Calu3 (cell line): ENCODE measurements around the gene NEDD4L. TPM values are rescaled to one million over a fixed set of nuclear protein-coding genes. Genes with fewer than 3 reads are reported as not detected.
A peak's percentile ranks its signal among the peaks of the same experiment; 100 is the strongest.

Experiments
- BruUV-seq: library from RNA; stranded (reverse); fragments of 400-500 nt; replicated peaks from 2 replicates; lab custom pipeline; 2021; lab: Mats Ljungman, UMichigan
- CTCF ChIA-PET: fragments of 300-600 bp; sonication (Branson Sonifier 250); formaldehyde crosslinking; loops from one replicate; lab custom pipeline; 2022; ENCODE audit warnings: antibody characterized with exemption; lab: Charles Lee
- DNase-seq: peaks from one replicate; pipeline ENCODE4 v3.0.0; 2022
- H3K27ac Mint-ChIP-seq: one replicate; pipeline ENCODE4 v1.8.0; 2022; ENCODE audit warnings: mixed read lengths; ENCODE audit not compliant: unreplicated experiment
- H3K27me3 Mint-ChIP-seq: one replicate; pipeline ENCODE4 v1.8.0; 2022; ENCODE audit warnings: mixed read lengths; ENCODE audit not compliant: unreplicated experiment
- H3K36me3 Mint-ChIP-seq: one replicate; pipeline ENCODE4 v1.8.0; 2022; ENCODE audit warnings: mild to moderate bottlenecking, moderate library complexity, mixed read lengths; ENCODE audit not compliant: insufficient read depth, unreplicated experiment
- H3K4me1 Mint-ChIP-seq: one replicate; pipeline ENCODE4 v1.8.0; 2022; ENCODE audit warnings: mild to moderate bottlenecking, low read depth, mixed read lengths; ENCODE audit not compliant: unreplicated experiment
- H3K4me3 Mint-ChIP-seq: one replicate; pipeline ENCODE4 v1.8.0; 2022; ENCODE audit warnings: mild to moderate bottlenecking, low read depth, moderate library complexity, mixed read lengths; ENCODE audit not compliant: unreplicated experiment
- H3K9me3 Mint-ChIP-seq: one replicate; pipeline ENCODE4 v1.8.0; 2022; ENCODE audit warnings: low read depth, mixed read lengths; ENCODE audit not compliant: unreplicated experiment
- intact Hi-C: fragments of 100-400 bp; cut with micrococcal nuclease; formaldehyde crosslinking; loops from one replicate; pipeline ENCODE4 v1.10.0; 2022; ENCODE audit not compliant: unreplicated experiment
- total RNA-seq: library from RNA; stranded (reverse); gene quantifications from 2 replicates; pipeline ENCODE4 v1.2.3, GENCODE V29; 2022
- TF ChIP-seq, protein P1 (sequence below): fragments of 200-600 bp; IDR thresholded peaks from one replicate; pipeline ENCODE4 v1.8.0; 2022; ENCODE audit warnings: antibody characterized with exemption; ENCODE audit not compliant: unreplicated experiment

Gene NEDD4L
- total RNA-seq, 1 experiment from 2014 or later: 213 TPM

DNA sequence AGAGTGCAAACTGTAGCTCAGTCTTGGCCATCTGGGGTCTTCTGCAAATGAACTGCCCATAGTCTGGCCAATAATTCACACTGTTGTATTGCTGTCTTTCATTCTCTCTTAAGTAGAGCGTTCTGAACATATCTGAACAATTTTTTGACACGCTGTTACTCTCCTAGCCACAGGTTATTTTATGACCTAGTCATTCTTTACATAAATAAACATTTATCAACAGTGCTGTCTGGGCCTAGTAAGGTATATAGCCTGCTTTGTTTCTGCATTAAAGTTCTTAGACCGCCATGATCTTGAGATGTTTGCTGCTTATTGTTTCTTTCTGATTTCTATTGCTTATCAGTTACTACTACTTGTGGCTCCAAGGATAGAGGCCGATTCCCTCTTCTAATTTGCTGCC, 226.4 kb downstream of the NEDD4L start:
- Mint-ChIP-seq H3K36me3 (peaks cover 43% of the 10 kb centered on the region), H3K27me3 (no peaks in the 10 kb centered on the region), H3K27ac (peak overlapping the region; percentile 95), H3K4me3 (peak overlapping the region; percentile 61), H3K9me3 (no peaks in the 10 kb centered on the region), H3K4me1 (peaks cover 85% of the 10 kb centered on the region)
- BruUV-seq: no TSS peak
- DNase-seq: no peak
- TF ChIP-seq, protein P1, sequence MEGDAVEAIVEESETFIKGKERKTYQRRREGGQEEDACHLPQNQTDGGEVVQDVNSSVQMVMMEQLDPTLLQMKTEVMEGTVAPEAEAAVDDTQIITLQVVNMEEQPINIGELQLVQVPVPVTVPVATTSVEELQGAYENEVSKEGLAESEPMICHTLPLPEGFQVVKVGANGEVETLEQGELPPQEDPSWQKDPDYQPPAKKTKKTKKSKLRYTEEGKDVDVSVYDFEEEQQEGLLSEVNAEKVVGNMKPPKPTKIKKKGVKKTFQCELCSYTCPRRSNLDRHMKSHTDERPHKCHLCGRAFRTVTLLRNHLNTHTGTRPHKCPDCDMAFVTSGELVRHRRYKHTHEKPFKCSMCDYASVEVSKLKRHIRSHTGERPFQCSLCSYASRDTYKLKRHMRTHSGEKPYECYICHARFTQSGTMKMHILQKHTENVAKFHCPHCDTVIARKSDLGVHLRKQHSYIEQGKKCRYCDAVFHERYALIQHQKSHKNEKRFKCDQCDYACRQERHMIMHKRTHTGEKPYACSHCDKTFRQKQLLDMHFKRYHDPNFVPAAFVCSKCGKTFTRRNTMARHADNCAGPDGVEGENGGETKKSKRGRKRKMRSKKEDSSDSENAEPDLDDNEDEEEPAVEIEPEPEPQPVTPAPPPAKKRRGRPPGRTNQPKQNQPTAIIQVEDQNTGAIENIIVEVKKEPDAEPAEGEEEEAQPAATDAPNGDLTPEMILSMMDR: no peak
- intact Hi-C loops: loop anchor here (2.0 to 5.0 kb wide), 2 partner anchors 14 to 38 kb away; no protein-coding TSS in a partner anchor
- CTCF ChIA-PET: interaction anchor here (0.6 kb wide), 1 partner anchor 51 kb away, joined by 3 read pairs; no protein-coding TSS in a partner anchor

DNA sequence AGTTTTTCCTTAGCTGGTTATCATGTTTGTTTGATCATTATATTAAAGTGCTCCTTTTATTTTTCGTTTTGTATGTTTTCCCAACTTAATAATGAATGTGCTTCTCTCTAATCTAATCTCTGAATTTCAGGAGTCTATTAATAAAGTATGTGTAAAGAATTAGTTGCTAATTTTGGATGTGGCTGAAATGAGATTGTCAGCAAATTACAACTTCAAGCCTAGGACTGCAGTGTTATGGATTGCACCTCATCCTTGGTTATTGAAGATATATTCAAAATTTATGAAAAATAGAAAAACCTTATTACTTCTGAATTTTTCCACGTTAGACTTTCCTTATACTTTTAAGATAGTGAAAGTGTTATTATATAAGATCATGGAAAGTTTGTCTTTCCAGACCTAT, 227.7 kb downstream of the NEDD4L start:
- H3K27me3 Mint-ChIP-seq: no peaks in the 10 kb centered on the region
- CTCF ChIA-PET: interaction anchor here (0.7 kb wide), 1 partner anchor 199 kb away, joined by 3 read pairs; no protein-coding TSS in a partner anchor
- H3K4me3 Mint-ChIP-seq: no peak overlapping the region
- no peaks in the 10 kb centered on the region for H3K9me3 Mint-ChIP-seq
- no peak overlapping the region for H3K27ac Mint-ChIP-seq
- peaks cover 34% of the 10 kb centered on the region for H3K36me3 Mint-ChIP-seq
- BruUV-seq: no TSS peak
- TF ChIP-seq, protein P1: no peak
- H3K4me1 Mint-ChIP-seq: peaks cover 78% of the 10 kb centered on the region
- no peak for DNase-seq
- intact Hi-C loops: loop anchor here (2.0 to 5.0 kb wide), 2 partner anchors 13 to 39 kb away; no protein-coding TSS in a partner anchor

DNA sequence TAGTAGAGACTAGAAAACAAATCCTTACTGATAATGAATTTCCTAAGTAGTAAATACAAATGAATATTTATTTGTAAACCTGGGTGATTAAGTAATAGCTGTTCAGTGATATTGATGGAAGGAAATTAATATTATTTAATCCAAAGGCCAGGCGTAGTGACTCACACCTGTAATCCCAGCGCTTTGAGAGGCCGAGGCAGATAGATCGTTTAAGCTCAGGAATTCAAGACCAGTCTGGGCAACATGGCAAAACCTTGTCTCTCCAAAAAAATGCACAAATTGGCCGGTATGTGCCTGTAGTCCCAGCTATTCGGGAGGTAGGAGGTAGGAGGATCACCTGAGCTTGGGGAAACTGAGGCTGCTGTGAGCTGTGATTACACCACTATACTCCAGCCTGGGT, 228.2 kb downstream of the NEDD4L start:
- H3K27ac Mint-ChIP-seq: peak overlapping the region; percentile 34
- DNase-seq: no peak
- H3K4me3 Mint-ChIP-seq: no peak overlapping the region
- H3K4me1 Mint-ChIP-seq: peaks cover 78% of the 10 kb centered on the region
- CTCF ChIA-PET: interaction anchor here (0.7 to 1.0 kb wide), 2 partner anchors 10 to 199 kb away, joined by 3 to 4 read pairs; no protein-coding TSS in a partner anchor
- no TSS peak for BruUV-seq
- TF ChIP-seq, protein P1: no peak
- H3K27me3 Mint-ChIP-seq: no peaks in the 10 kb centered on the region
- H3K36me3 Mint-ChIP-seq: peaks cover 34% of the 10 kb centered on the region
- H3K9me3 Mint-ChIP-seq: no peaks in the 10 kb centered on the region
- intact Hi-C loops: loop anchor here (5.0 kb wide), 1 partner anchor 40 kb away; no protein-coding TSS in a partner anchor

DNA sequence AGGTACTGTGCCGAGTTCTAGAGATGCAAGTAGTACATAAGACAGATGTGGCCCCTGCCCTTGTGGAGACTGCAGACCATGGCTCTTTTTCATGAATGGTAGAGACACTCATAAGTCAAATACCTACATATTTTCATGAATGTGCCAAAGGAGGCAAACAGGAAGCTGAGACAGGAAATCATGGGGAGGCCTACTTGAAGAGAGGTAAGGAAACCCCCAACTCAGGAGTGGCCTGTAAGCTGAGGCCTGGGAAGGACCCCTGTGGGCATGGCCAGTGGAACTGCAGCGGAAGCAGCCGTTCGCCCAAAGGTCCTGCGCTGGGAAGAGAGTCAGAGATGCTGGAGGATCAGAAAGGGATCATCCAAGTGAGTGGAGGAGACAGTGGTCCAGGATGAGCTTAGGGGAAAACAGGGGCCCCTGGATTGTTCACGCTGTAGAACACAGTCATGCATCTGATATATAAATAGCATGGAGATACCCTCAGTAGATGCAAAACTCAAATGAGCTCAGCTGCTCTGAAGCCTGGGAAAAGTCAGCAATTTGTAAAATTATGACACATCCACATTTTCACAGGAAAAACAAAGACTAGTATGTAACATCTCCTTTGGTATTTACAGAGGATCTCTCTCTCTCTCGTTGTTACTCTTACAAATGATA, 228.9 kb downstream of the NEDD4L start:
- H3K4me1 Mint-ChIP-seq: peaks cover 74% of the 10 kb centered on the region
- H3K4me3 Mint-ChIP-seq: no peak overlapping the region
- BruUV-seq: no TSS peak
- H3K9me3 Mint-ChIP-seq: no peaks in the 10 kb centered on the region
- peaks cover 30% of the 10 kb centered on the region for H3K36me3 Mint-ChIP-seq
- intact Hi-C loops: loop anchor here (5.0 kb wide), 1 partner anchor 41 kb away; no protein-coding TSS in a partner anchor
- H3K27ac Mint-ChIP-seq: peak overlapping the region; percentile 34
- CTCF ChIA-PET: interaction anchor here (1.0 kb wide), 1 partner anchor 10 kb away, joined by 4 read pairs; no protein-coding TSS in a partner anchor
- DNase-seq: no peak
- no peaks in the 10 kb centered on the region for H3K27me3 Mint-ChIP-seq
- TF ChIP-seq, protein P1: no peak
